Neural cell (in vitro differentiated cells): ENCODE data around the gene CYP2W1.
"Not testable (repeated sequence)": the region's sequence is repeated elsewhere in the genome, so short reads cannot be mapped to it uniquely, and the experiment has no call there.

Experiments
- CTCF ChIP-seq: fragments of 450-650 bp; IDR thresholded peaks from 2 replicates; pipeline ENCODE4 v1.5.1; 2014; ENCODE audit warnings: antibody characterized with exemption, mild to moderate bottlenecking, moderate library complexity; ENCODE audit not compliant: poor library complexity, severe bottlenecking
- EP300 ChIP-seq: fragments of 450-650 bp; conservative IDR thresholded peaks from 2 replicates; pipeline ENCODE4 v1.6.1; 2014; ENCODE audit warnings: antibody characterized with exemption, mild to moderate bottlenecking, moderate library complexity; ENCODE audit not compliant: poor library complexity, severe bottlenecking
- EZH2 ChIP-seq: fragments of 200-600, 300-800 bp; shearing (Covaris generic), sonication (generic); IDR thresholded peaks from 2 replicates; pipeline ENCODE4 v1.6.1; 2014; ENCODE audit warnings: antibody characterized with exemption, low read length, borderline replicate concordance, mild to moderate bottlenecking; ENCODE audit not compliant: insufficient read depth, poor library complexity, severe bottlenecking
- MXI1 ChIP-seq: fragments of 450-650 bp; conservative IDR thresholded peaks from 2 replicates; pipeline ENCODE4 v1.6.1; 2014; ENCODE audit warnings: antibody characterized with exemption, mild to moderate bottlenecking; ENCODE audit not compliant: poor library complexity, severe bottlenecking
- RAD21 ChIP-seq: fragments of 450-650 bp; conservative IDR thresholded peaks from 2 replicates; pipeline ENCODE4 v1.6.1; 2014; ENCODE audit warnings: antibody characterized with exemption, mild to moderate bottlenecking, moderate library complexity
- SMC3 ChIP-seq: fragments of 450-650 bp; conservative IDR thresholded peaks from 2 replicates; pipeline ENCODE4 v1.6.1; 2014; ENCODE audit warnings: antibody characterized with exemption, mild to moderate bottlenecking, moderate library complexity; ENCODE audit not compliant: poor library complexity
- TAF1 ChIP-seq: IDR thresholded peaks from 2 replicates; pipeline ENCODE4 v1.6.1; 2012; ENCODE audit warnings: low read depth

GRCh38 chr7:960972-961371 lies 22.0 kb upstream of the CYP2W1 start:
- not testable (repeated sequence) for TF ChIP-seq CTCF, EZH2, EP300, RAD21, SMC3, TAF1, MXI1
